AG04449 (cell line): Measurements from ENCODE around the gene GRM2.

Experiments used
- CTCF ChIA-PET: fragments of 350-600 bp; formaldehyde crosslinking; extraction: SDS; loops from one replicate; lab custom pipeline; 2021; ENCODE audit warnings: antibody characterized with exemption; lab: Yijun Ruan, JAX
- POLR2A ChIA-PET: fragments of 400-600, 350-600 bp; formaldehyde crosslinking; extraction: SDS; loops from one replicate; lab custom pipeline; 2020; ENCODE audit warnings: antibody characterized with exemption, inconsistent platforms; lab: Yijun Ruan, JAX
- DNase-seq: peaks from one replicate; pipeline ENCODE4 v3.0.0-alpha.2; 2010; ENCODE audit warnings: low read depth, low spot score
- H3K4me3 ChIP-seq: 2 replicates; pipeline ENCODE4 v1.5.1; 2011; ENCODE audit warnings: low read depth, mild to moderate bottlenecking, control low read depth, low read length
- TF ChIP-seq, protein P1 (sequence below): IDR thresholded peaks from one replicate; pipeline ENCODE4 v1.5.1; 2011; ENCODE audit warnings: mild to moderate bottlenecking, moderate library complexity, low read length, control low read depth, inconsistent platforms; ENCODE audit not compliant: insufficient read depth; ENCODE audit errors: missing control alignments

Gene GRM2

DNA sequence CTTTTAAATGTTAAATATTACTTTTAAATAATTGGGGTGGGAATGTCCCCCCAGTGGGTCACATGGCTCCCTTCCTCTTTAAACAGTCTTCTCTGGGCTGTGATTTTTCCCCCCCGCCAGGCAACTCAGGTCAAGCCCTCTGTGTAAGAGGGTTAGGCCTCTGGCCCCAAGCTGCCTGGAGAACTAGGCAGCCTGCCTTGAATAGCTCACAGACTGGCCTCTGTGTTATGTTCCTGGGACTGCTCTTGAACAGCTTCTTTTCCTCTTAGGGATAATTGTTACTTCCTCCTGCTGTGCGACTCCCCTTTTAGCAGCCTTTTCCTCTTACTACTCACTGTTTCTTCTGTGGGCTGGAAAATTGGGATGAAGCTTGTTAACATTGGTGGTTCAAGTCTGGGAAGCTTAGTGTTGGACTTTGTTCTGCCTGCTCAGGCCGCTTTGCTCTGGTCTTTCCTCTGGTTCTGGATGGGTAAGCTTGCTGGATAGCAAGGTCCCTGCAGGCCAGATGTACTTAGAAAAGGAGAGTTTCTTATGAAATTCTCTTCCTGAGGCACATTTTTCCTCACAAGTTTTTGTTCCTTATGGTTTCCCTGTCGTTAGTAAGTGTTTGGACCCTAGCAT lies 33.6 kb upstream of the GRM2 start:
- TF ChIP-seq, protein P1, sequence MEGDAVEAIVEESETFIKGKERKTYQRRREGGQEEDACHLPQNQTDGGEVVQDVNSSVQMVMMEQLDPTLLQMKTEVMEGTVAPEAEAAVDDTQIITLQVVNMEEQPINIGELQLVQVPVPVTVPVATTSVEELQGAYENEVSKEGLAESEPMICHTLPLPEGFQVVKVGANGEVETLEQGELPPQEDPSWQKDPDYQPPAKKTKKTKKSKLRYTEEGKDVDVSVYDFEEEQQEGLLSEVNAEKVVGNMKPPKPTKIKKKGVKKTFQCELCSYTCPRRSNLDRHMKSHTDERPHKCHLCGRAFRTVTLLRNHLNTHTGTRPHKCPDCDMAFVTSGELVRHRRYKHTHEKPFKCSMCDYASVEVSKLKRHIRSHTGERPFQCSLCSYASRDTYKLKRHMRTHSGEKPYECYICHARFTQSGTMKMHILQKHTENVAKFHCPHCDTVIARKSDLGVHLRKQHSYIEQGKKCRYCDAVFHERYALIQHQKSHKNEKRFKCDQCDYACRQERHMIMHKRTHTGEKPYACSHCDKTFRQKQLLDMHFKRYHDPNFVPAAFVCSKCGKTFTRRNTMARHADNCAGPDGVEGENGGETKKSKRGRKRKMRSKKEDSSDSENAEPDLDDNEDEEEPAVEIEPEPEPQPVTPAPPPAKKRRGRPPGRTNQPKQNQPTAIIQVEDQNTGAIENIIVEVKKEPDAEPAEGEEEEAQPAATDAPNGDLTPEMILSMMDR, result no peak
- no peak overlapping the region for H3K4me3 ChIP-seq
- DNase-seq, result no peak
- ChIA-PET CTCF (interaction anchor here (1.7 to 10.5 kb wide), 4 partner anchors 9 to 284 kb away, joined by 4 to 349 read pairs (median 113); partner anchors contain the start of genes DCAF1, RAD54L2 and RBM15B), POLR2A (no interaction called here)

DNA sequence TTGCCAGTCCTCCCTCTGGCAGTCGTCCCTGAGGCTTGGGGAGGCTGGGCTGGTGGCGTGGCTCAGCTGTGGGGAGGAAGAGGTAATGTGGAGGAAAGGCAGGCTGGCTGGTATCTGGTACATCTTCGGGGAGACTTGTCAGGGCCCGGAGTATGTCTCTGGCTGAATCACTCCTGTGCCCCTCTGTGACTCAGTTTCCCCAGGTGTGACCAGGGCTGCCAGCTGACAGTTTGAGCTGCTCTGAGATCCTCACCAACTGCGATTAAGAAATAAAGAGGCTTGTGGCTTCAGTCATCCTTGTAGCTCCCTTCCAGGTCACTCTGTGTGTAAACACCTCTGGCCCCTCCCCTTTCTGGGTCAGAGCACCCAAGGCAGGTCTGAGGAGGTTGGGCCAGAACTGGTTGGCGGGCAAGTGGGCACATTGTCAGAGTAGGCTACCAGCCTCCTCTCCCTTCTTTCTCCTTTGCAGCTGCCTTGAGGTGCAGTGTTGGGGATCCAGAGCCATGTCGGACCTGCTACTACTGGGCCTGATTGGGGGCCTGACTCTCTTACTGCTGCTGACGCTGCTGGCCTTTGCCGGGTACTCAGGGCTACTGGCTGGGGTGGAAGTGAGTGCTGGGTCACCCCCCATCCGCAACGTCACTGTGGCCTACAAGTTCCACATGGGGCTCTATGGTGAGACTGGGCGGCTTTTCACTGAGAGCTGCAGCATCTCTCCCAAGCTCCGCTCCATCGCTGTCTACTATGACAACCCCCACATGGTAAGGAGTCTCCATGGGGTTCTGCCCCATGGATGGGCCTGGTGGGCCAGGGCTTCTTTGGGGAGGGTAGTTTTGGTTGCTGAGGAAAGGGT lies 32.8 kb upstream of the GRM2 start:
- DNase-seq, result no peak
- ChIA-PET POLR2A (interaction anchor here (1.1 kb wide), 1 partner anchor 175 kb away, joined by 3 read pairs; no protein-coding TSS in a partner anchor), CTCF (interaction anchor here (1.0 to 10.5 kb wide), 8 partner anchors 9 to 284 kb away, joined by 3 to 349 read pairs (median 4); partner anchors contain the start of genes DCAF1, RAD54L2 and RBM15B)
- no peak overlapping the region for H3K4me3 ChIP-seq
- TF ChIP-seq, protein P1, result no peak

DNA sequence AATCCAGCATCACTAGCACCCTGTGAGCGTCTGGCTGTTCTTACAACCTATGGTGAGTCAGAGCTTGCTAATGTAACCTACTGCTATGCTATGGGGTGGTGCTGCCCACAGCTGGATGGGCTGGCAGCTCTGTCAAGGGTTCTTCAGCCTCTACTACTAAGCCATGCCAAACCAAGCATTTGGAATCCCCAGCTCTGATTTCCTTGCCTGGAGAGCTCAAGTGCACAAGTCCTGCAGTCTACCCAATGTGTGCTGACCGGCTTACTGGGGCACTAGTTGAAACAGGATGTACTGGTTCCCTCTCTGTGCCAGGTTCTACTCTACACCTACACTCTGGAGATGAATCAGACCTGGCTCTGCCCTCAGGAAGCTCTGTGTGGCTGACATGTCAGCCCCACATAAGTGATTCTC lies 31.7 kb upstream of the GRM2 start:
- no peak overlapping the region for H3K4me3 ChIP-seq
- peak; percentile 16 for DNase-seq
- ChIA-PET CTCF (interaction anchor here (0.8 to 10.5 kb wide), 10 partner anchors 8 to 285 kb away, joined by 3 to 349 read pairs (median 3); partner anchors contain the start of genes DCAF1 and RBM15B), POLR2A (no interaction called here)
- TF ChIP-seq, protein P1, result no peak

DNA sequence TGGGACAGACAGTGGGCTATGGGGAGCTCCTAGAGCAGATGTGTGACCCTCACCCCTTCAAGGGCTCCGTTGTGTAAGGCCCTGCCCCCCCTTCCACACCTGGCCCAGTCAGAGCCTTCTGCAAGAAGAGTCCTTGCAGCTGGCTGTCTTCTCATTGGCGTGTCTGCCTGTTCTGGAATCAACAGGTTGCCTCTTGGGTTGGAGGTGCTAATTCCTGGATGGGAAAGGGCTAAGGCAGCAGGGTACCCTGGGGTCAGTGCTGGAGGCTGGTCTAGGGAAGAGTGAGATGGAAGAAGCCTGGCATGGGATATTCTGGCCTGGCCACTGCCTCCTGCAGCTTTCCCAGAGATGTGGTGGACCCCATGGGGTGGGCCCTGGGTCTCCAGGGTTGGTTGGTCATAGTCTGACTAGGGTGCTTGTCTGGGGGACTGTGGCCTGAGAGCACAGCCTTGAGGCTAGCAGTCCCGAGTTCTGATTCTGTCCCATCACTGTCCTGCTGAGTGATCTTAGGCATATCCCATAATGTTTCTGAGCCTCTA lies 30.7 kb upstream of the GRM2 start:
- TF ChIP-seq, protein P1, result no peak
- no peak overlapping the region for H3K4me3 ChIP-seq
- no peak for DNase-seq
- CTCF ChIA-PET, result interaction anchor here (1.1 to 10.5 kb wide), 4 partner anchors 7 to 286 kb away, joined by 3 to 196 read pairs (median 17); partner anchors contain the start of gene RBM15B
- POLR2A ChIA-PET, result no interaction called here

DNA sequence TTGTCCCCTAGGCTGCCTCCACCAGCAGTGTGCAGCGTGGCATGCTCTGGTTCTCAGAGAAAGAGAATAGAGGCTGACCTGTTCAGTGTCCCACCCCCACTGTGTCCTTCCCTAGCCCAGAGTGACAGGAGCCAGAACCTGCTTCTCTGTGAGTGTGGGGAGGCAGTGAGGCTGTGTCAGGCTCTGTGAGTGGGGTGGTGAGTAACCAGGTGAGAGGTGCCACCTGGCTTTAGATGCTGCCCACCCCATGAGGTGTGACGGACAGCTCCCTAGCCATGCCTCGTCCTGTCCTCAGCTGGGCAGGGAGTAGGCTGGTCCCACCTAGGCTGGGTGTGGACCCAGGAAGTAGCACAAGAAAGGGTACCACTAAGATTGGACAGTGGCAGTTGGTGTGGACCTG lies 29.5 kb upstream of the GRM2 start:
- DNase-seq, result no peak
- POLR2A ChIA-PET, result no interaction called here
- no peak overlapping the region for H3K4me3 ChIP-seq
- CTCF ChIA-PET, result interaction anchor here (0.8 to 11.6 kb wide), 4 partner anchors 6 to 287 kb away, joined by 3 to 196 read pairs (median 44); partner anchors contain the start of genes RBM15B and TEX264
- TF ChIP-seq, protein P1, result no peak

DNA sequence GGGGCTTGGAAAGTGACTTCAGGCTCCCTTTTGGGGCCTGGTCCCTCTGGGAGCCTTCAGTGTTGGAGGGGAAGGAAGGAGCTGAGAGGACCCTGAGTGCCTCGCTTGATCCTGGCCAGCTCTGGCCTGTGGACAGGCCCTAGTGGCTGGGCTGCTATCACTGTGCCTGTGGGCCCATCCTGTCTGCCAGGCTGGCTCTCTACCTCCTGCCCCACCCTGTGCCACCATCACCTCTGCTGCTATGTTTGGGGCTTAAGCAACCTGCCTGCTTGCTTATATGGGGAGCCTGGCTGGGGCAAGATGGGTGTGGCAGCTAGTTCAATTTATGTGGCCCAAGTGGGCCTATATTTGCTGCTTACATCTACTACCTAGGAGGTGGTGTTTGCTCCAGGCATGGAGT lies 28.7 kb upstream of the GRM2 start:
- no peak overlapping the region for H3K4me3 ChIP-seq
- DNase-seq, result no peak
- TF ChIP-seq, protein P1, result no peak
- ChIA-PET CTCF (interaction anchor here (8.1 to 11.6 kb wide), 3 partner anchors 7 to 288 kb away, joined by 84 to 264 read pairs (median 196); partner anchors contain the start of genes DCAF1, RBM15B and TEX264), POLR2A (no interaction called here)
